ENCODE measurements around the gene SLC48A1.

SLC48A1 gene

GRCh38 chr12:47828976-47829482, 56.0 kb downstream of the SLC48A1 start:
- peak; percentile 85 for DNase-seq

GRCh38 chr12:47829584-47829983, 56.5 kb downstream of the SLC48A1 start:
- no peak for DNase-seq
